ENCODE measurements around the gene TRIM61.

DNA sequence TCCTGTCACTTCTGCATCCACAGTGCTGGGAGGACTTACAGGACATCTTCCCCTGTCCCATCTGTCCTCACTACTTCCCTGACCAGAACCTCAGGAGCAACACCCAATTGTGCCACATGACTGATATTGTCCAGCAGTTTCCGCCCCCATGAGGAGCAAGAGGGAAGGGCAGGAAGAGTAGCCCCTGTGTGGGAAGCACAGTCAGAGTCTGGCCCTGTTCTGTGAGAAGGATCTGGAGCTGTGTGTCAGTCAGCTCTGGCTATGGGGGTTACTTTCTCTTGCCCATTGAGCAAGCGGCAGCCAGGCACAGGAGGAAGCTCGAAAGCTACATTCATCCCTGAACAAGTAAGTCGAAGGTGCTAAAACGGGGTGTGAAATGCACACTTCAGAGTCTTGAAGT is 39.5 kb upstream of the TRIM61 start:
- TF ChIP-seq, protein P1, sequence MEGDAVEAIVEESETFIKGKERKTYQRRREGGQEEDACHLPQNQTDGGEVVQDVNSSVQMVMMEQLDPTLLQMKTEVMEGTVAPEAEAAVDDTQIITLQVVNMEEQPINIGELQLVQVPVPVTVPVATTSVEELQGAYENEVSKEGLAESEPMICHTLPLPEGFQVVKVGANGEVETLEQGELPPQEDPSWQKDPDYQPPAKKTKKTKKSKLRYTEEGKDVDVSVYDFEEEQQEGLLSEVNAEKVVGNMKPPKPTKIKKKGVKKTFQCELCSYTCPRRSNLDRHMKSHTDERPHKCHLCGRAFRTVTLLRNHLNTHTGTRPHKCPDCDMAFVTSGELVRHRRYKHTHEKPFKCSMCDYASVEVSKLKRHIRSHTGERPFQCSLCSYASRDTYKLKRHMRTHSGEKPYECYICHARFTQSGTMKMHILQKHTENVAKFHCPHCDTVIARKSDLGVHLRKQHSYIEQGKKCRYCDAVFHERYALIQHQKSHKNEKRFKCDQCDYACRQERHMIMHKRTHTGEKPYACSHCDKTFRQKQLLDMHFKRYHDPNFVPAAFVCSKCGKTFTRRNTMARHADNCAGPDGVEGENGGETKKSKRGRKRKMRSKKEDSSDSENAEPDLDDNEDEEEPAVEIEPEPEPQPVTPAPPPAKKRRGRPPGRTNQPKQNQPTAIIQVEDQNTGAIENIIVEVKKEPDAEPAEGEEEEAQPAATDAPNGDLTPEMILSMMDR (IDR thresholded peaks at IDR 0.05), result no peak
- no peak for TF ChIP-seq POLR2A (IDR thresholded peaks at IDR 0.05)
